Measurements from ENCODE around the gene OR5A2.

DNA sequence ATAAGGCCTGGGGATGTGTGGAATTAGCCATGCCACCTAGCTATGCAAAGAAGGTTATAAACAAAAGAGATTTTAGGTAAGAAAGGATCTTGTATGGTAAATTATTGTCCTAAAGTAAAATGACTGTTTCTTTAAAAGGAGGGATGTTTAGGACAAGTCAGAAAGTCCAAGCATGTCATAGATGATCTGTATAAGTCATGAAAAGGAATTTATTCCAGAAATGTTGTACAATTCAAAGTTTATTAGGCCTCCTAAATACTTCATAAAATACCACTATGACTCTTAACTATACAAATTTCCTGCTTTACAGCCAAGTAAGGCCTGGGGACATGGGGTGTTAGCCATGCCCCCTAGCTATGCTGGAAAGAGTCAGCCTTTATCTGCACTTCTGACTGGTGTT is 22.7 kb downstream of the OR5A2 start:
- TF ChIP-seq POLR2A (IDR thresholded peaks at IDR 0.05) (no peak), EP300 (IDR thresholded peaks at IDR 0.05) (no peak)
- TF ChIP-seq, protein P1, sequence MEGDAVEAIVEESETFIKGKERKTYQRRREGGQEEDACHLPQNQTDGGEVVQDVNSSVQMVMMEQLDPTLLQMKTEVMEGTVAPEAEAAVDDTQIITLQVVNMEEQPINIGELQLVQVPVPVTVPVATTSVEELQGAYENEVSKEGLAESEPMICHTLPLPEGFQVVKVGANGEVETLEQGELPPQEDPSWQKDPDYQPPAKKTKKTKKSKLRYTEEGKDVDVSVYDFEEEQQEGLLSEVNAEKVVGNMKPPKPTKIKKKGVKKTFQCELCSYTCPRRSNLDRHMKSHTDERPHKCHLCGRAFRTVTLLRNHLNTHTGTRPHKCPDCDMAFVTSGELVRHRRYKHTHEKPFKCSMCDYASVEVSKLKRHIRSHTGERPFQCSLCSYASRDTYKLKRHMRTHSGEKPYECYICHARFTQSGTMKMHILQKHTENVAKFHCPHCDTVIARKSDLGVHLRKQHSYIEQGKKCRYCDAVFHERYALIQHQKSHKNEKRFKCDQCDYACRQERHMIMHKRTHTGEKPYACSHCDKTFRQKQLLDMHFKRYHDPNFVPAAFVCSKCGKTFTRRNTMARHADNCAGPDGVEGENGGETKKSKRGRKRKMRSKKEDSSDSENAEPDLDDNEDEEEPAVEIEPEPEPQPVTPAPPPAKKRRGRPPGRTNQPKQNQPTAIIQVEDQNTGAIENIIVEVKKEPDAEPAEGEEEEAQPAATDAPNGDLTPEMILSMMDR (IDR thresholded peaks at IDR 0.05), result no peak
